WTC11 (cell line): ENCODE data around the gene HHIPL1.

Source experiments
- ATF2 ChIP-seq: sonication (generic); formaldehyde crosslinking; IDR thresholded peaks from 2 replicates; pipeline ENCODE4 v1.8.1; 2022; ENCODE audit warnings: low read depth, missing genetic modification reagents, borderline replicate concordance
- CTCF ChIP-seq: fragments of 200-600 bp; IDR thresholded peaks from 2 replicates; pipeline ENCODE4 v1.8.0; 2022; ENCODE audit warnings: antibody characterized with exemption
- ESRRA ChIP-seq: sonication (generic); formaldehyde crosslinking; IDR thresholded peaks from 2 replicates; pipeline ENCODE4 v1.8.1; 2022; ENCODE audit warnings: mild to moderate bottlenecking, missing genetic modification reagents, borderline replicate concordance
- JUN ChIP-seq: sonication (generic); formaldehyde crosslinking; IDR thresholded peaks from 2 replicates; pipeline ENCODE4 v1.8.0; 2023; ENCODE audit warnings: mild to moderate bottlenecking, missing genetic modification reagents
- MYBL2 ChIP-seq: sonication (generic); formaldehyde crosslinking; IDR thresholded peaks from 2 replicates; pipeline ENCODE4 v1.8.1; 2023; ENCODE audit warnings: mild to moderate bottlenecking, moderate library complexity, missing genetic modification reagents
- NR2C2 ChIP-seq: sonication (generic); formaldehyde crosslinking; IDR thresholded peaks from 2 replicates; pipeline ENCODE4 v1.8.0; 2022; ENCODE audit warnings: mild to moderate bottlenecking, missing genetic modification reagents
- PREB ChIP-seq: sonication (generic); formaldehyde crosslinking; IDR thresholded peaks from 2 replicates; pipeline ENCODE4 v1.8.1; 2022; ENCODE audit warnings: mild to moderate bottlenecking, missing genetic modification reagents, moderate library complexity, borderline replicate concordance
- SMAD4 ChIP-seq: sonication (generic); formaldehyde crosslinking; IDR thresholded peaks from 2 replicates; pipeline ENCODE4 v1.8.0; 2022; ENCODE audit warnings: mild to moderate bottlenecking, missing genetic modification reagents
- SP1 ChIP-seq: sonication (generic); formaldehyde crosslinking; conservative IDR thresholded peaks from 2 replicates; pipeline ENCODE4 v1.8.1; 2022; ENCODE audit warnings: missing genetic modification reagents
- TCF7 ChIP-seq: sonication (generic); formaldehyde crosslinking; IDR thresholded peaks from 2 replicates; pipeline ENCODE4 v1.8.0; 2022; ENCODE audit warnings: mild to moderate bottlenecking, low read depth, missing genetic modification reagents, moderate library complexity
- TEAD1 ChIP-seq: sonication (generic); formaldehyde crosslinking; IDR thresholded peaks from 2 replicates; pipeline ENCODE4 v1.8.0; 2022; ENCODE audit warnings: mild to moderate bottlenecking, missing genetic modification reagents
- USF2 ChIP-seq: sonication (generic); formaldehyde crosslinking; IDR thresholded peaks from 2 replicates; pipeline ENCODE4 v1.8.1; 2023; ENCODE audit warnings: mild to moderate bottlenecking, missing genetic modification reagents, moderate library complexity
- ZNF416 ChIP-seq: fragments of 250-450 bp; sonication (Bioruptor Pico); IDR thresholded peaks from 2 replicates; pipeline ENCODE4 v1.9.0; 2021; ENCODE audit warnings: mild to moderate bottlenecking, inconsistent platforms

- no peak for TF ChIP-seq SMAD4
- TF ChIP-seq CTCF, result no peak
- no peak for TF ChIP-seq JUN (CRISPR knock-in tag)
- TF ChIP-seq TEAD1 (CRISPR knock-in tag), result no peak
- no peak for TF ChIP-seq NR2C2 (CRISPR knock-in tag)
- no peak for TF ChIP-seq SP1 (CRISPR knock-in tag)
- no peak for TF ChIP-seq ZNF416 (CRISPR knock-in tag)
- TF ChIP-seq TCF7 (CRISPR knock-in tag), result no peak
- TF ChIP-seq USF2, result no peak
- no peak for TF ChIP-seq PREB (CRISPR knock-in tag)
- TF ChIP-seq ATF2 (CRISPR knock-in tag), result no peak
- TF ChIP-seq MYBL2 (CRISPR knock-in tag), result no peak
- TF ChIP-seq ESRRA (CRISPR knock-in tag), result no peak
Measured at GRCh38 chr14:99706107-99706900, 61.4 kb downstream of the HHIPL1 start.
